A549 (cell line): ENCODE data around the gene DIP2C. TPM values are rescaled to one million over a fixed set of nuclear protein-coding genes. Genes with fewer than 3 reads are reported as not detected.

Source experiments
- ATAC-seq, 2 experiments: fragments of 200-7000 bp in 1 of 2; fragments of >200 bp in 1 of 2; cut with Nextera tagmentation in 1 of 2; cut with Tn5 transposase in 1 of 2; 3 replicates each; pipeline versions ENCODE4 v1.8.0 to v1.9.1; 2018 to 2020; ENCODE audit warnings: mild to moderate bottlenecking in 1 of 2, moderate library complexity in 1 of 2
- CTCF ChIA-PET: fragments of 300-600 bp; sonication (Branson Sonifier 250); formaldehyde crosslinking; extraction: SDS; loops from one replicate; lab custom pipeline; 2021; ENCODE audit warnings: antibody characterized with exemption, inconsistent platforms; lab: Yijun Ruan, JAX
- POLR2A ChIA-PET: fragments of 350-600 bp; formaldehyde crosslinking; extraction: SDS; loops from one replicate; lab custom pipeline; 2021; ENCODE audit warnings: antibody characterized with exemption, inconsistent platforms; lab: Yijun Ruan, JAX
- DNase-seq, 2 experiments: peaks; one replicate each; pipeline versions ENCODE4 v3.0.0 to v3.0.0-alpha.2; 2011 to 2016; ENCODE audit warnings: low read depth in 1 of 2, low spot score in 1 of 2
- FAIRE-seq: peaks from 2 replicates; lab custom pipeline; 2011; peaks lifted over from hg19 to GRCh38; lab: Jason Lieb, UNC
- H3K27ac ChIP-seq, 2 experiments: fragments of >200 bp; sonication (Bioruptor Twin); formaldehyde crosslinking; 3 replicates each; pipeline ENCODE4 v1.5.1; 2016 to 2017
- H3K4me1 ChIP-seq: fragments of >200 bp; sonication (Bioruptor Twin); formaldehyde crosslinking; 3 replicates; pipeline ENCODE4 v1.6.1; 2016
- H3K4me2 ChIP-seq: fragments of >200 bp; sonication (Bioruptor Twin); formaldehyde crosslinking; 3 replicates; pipeline ENCODE4 v1.6.1; 2016
- H3K4me3 ChIP-seq: fragments of >200 bp; sonication (Bioruptor Twin); formaldehyde crosslinking; 3 replicates; pipeline ENCODE4 v1.5.1; 2016
- H3K9me3 ChIP-seq: fragments of >200 bp; sonication (Bioruptor Twin); formaldehyde crosslinking; 3 replicates; pipeline ENCODE4 v1.6.1; 2016
- CHD2 ChIP-seq: fragments of 150-350 bp; IDR thresholded peaks from 2 replicates; pipeline ENCODE4 v1.6.1; 2014; ENCODE audit warnings: low read length; ENCODE audit not compliant: partially characterized antibody
- CHD4 ChIP-seq: fragments of 200-600 bp; sonication (generic); IDR thresholded peaks from 2 replicates; pipeline ENCODE4 v1.6.1; 2016; ENCODE audit warnings: antibody characterized with exemption, mild to moderate bottlenecking, borderline replicate concordance
- EHF ChIP-seq: fragments of 250-450 bp; sonication (Bioruptor Pico); IDR thresholded peaks from 2 replicates; pipeline ENCODE4 v1.5.0; 2020; ENCODE audit warnings: mild to moderate bottlenecking
- EHMT2 ChIP-seq: fragments of 200-600 bp; sonication (generic); IDR thresholded peaks from 2 replicates; pipeline ENCODE4 v1.6.1; 2016; ENCODE audit warnings: antibody characterized with exemption, low read depth, mild to moderate bottlenecking, moderate library complexity
- EP300 ChIP-seq, 2 experiments: fragments of >200 bp; sonication (Bioruptor Twin); formaldehyde crosslinking; IDR thresholded peaks; 2 replicates in 1 of 2; 3 replicates in 1 of 2; pipeline ENCODE4 v1.6.1; 2016 to 2017
- ESRRA ChIP-seq: fragments of 150-350 bp; IDR thresholded peaks from 2 replicates; pipeline ENCODE4 v1.6.1; 2014; ENCODE audit warnings: mild to moderate bottlenecking, low read length, borderline replicate concordance
- FOSB ChIP-seq: fragments of 250-450 bp; sonication (Bioruptor Pico); IDR thresholded peaks from 2 replicates; pipeline ENCODE4 v1.5.0; 2020; ENCODE audit warnings: mild to moderate bottlenecking, moderate library complexity
- FOSL2 ChIP-seq, 2 experiments: fragments of 450-650 bp in 1 of 2; fragments of >200 bp in 1 of 2; sonication (Bioruptor Twin) in 1 of 2; formaldehyde crosslinking; IDR thresholded peaks; 2 replicates each; pipeline versions ENCODE4 v1.5.0 to v1.6.1; 2016 to 2020; ENCODE audit warnings: mild to moderate bottlenecking in 1 of 2, moderate library complexity in 1 of 2
- FOXS1 ChIP-seq: fragments of 250-450 bp; sonication (Bioruptor Pico); IDR thresholded peaks from 2 replicates; pipeline ENCODE4 v1.5.0; 2020; ENCODE audit warnings: mild to moderate bottlenecking, moderate library complexity
- HOXB5 ChIP-seq: fragments of 250-450 bp; sonication (Bioruptor Pico); IDR thresholded peaks from 2 replicates; pipeline ENCODE4 v1.5.0; 2020; ENCODE audit warnings: mild to moderate bottlenecking, moderate library complexity
- JUNB ChIP-seq: fragments of >200 bp; sonication (Bioruptor Twin); formaldehyde crosslinking; IDR thresholded peaks from 2 replicates; pipeline ENCODE4 v1.6.1; 2016
- KDM5A ChIP-seq: fragments of 200-600 bp; sonication (generic); IDR thresholded peaks from 2 replicates; pipeline ENCODE4 v1.6.1; 2016; ENCODE audit warnings: antibody characterized with exemption, mild to moderate bottlenecking
- MAZ ChIP-seq: fragments of 150-350 bp; IDR thresholded peaks from 2 replicates; pipeline ENCODE4 v1.6.1; 2014; ENCODE audit warnings: antibody characterized with exemption, low read depth, low read length, borderline replicate concordance
- NFE2L2 ChIP-seq: fragments of 150-350 bp; conservative IDR thresholded peaks from 2 replicates; pipeline ENCODE4 v1.6.1; 2014; ENCODE audit warnings: low read length
- PHF8 ChIP-seq: fragments of 200-600 bp; sonication (generic); IDR thresholded peaks from 2 replicates; pipeline ENCODE4 v1.6.1; 2016; ENCODE audit warnings: low read depth, mild to moderate bottlenecking, antibody characterized with exemption, moderate library complexity, borderline replicate concordance
- RAD21 ChIP-seq, 2 experiments: fragments of >200 bp in 1 of 2; sonication (Bioruptor Twin) in 1 of 2; formaldehyde crosslinking in 1 of 2; IDR thresholded peaks in 1 of 2; conservative IDR thresholded peaks in 1 of 2; 2 replicates in 1 of 2; 3 replicates in 1 of 2; pipeline ENCODE4 v1.6.1; 2012 to 2018; ENCODE audit warnings: inconsistent platforms in 1 of 2
- RNF2 ChIP-seq: fragments of 200-600 bp; sonication (generic); IDR thresholded peaks from 2 replicates; pipeline ENCODE4 v1.6.1; 2016; ENCODE audit warnings: low read depth, mild to moderate bottlenecking, antibody characterized with exemption, moderate library complexity, borderline replicate concordance
- SMC3 ChIP-seq: fragments of >200 bp; sonication (Bioruptor Twin); formaldehyde crosslinking; IDR thresholded peaks from 3 replicates; pipeline ENCODE4 v1.6.1; 2018; ENCODE audit warnings: inconsistent platforms
- SREBF2 ChIP-seq: fragments of 450-650 bp; IDR thresholded peaks from 2 replicates; pipeline ENCODE4 v1.6.1; 2014; ENCODE audit warnings: mild to moderate bottlenecking, moderate library complexity
- ZC3H11A ChIP-seq: fragments of 450-650 bp; IDR thresholded peaks from 2 replicates; pipeline ENCODE4 v1.6.1; 2014; ENCODE audit warnings: antibody characterized with exemption, mild to moderate bottlenecking
- ZFP36 ChIP-seq: fragments of 450-650 bp; IDR thresholded peaks from 2 replicates; pipeline ENCODE4 v1.6.1; 2014; ENCODE audit warnings: borderline replicate concordance; ENCODE audit not compliant: partially characterized antibody
- ZSCAN20 ChIP-seq: fragments of 250-450 bp; sonication (Bioruptor Pico); IDR thresholded peaks from 2 replicates; pipeline ENCODE4 v1.8.0; 2022; ENCODE audit warnings: mild to moderate bottlenecking, moderate library complexity
- WGBS: methylation state at CpG from one replicate; pipeline ENCODE4 v1.1.6; 2017; ENCODE audit errors: missing lambda C conversion rate; 5-methylcytosine and 5-hydroxymethylcytosine counted together
- polyA plus RNA-seq, 4 experiments: library from polyadenylated mRNA; depleted of rRNA in 3 of 4; stranded (reverse); fragments of >200 nt; fragmentation: RNase III in 1 of 4; extraction: RNeasy Plus Mini Kit Qiagen cat#74134 plus additional on column Dnase treatment in 1 of 4; gene quantifications; 2 replicates in 3 of 4; 3 replicates in 1 of 4; pipeline ENCODE4 v1.2.3, GENCODE V29; 2011 to 2017
- TF ChIP-seq, protein P1 (sequence below): fragments of 200-600 bp; sonication (generic); IDR thresholded peaks from 2 replicates; pipeline ENCODE4 v1.6.1; 2016; ENCODE audit warnings: antibody characterized with exemption, mild to moderate bottlenecking, moderate library complexity
- TF ChIP-seq, protein P2 (sequence below): fragments of >200 bp; sonication (Bioruptor Twin); formaldehyde crosslinking; IDR thresholded peaks from 2 replicates; pipeline ENCODE4 v1.6.1; 2016
- TF ChIP-seq, protein P3 (sequence below): fragments of 450-650 bp; IDR thresholded peaks from 2 replicates; pipeline ENCODE4 v1.6.1; 2014; ENCODE audit warnings: antibody characterized with exemption
- TF ChIP-seq, protein P4 (sequence below): fragments of 150-350 bp; IDR thresholded peaks from 2 replicates; pipeline ENCODE4 v1.6.1; 2014; ENCODE audit warnings: low read depth, mild to moderate bottlenecking, low read length

DIP2C gene
- polyA plus RNA-seq, 2 of the 4 experiments (the other 2 are of a cell fraction), result 3.7 to 5.0 TPM

DNA sequence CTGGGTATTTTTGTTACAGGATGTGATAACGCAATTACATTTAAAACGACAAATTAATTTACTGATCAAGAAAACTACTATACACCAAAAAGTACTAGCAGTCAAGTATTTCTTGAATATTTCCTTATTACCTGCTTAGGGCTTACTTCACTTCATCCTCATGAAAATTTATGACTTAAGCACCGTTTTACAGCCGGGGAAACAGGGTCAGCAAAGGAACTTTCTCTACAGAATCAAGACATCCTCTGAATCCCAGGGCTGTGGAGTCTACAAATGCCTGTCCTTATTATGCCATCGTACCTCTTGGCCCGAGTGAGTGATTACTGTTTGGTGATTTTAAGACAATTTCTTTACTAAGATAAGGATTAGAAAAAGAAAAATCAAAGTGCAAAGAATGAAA is 305.9 kb downstream of the DIP2C start:
- no peak overlapping the region for H3K4me2 ChIP-seq
- ChIA-PET CTCF (no interaction called here), POLR2A (no interaction called here)
- H3K27ac ChIP-seq, result no peak overlapping the region
- no peak for ATAC-seq
- TF ChIP-seq EHMT2 (no peak), ZSCAN20 (no peak), EHF (no peak), FOXS1 (CRISPR knock-in tag) (no peak), JUNB (no peak), RAD21 (conservative IDR thresholded peaks at IDR 0.05 in 1 of 2, IDR thresholded peaks at IDR 0.05 in 1 of 2) (no peak), FOSL2 (IDR thresholded peaks at IDR 0.05) (no peak), FOSL2 (CRISPR knock-in tag; IDR thresholded peaks at IDR 0.05) (no peak)
- TF ChIP-seq, protein P1, sequence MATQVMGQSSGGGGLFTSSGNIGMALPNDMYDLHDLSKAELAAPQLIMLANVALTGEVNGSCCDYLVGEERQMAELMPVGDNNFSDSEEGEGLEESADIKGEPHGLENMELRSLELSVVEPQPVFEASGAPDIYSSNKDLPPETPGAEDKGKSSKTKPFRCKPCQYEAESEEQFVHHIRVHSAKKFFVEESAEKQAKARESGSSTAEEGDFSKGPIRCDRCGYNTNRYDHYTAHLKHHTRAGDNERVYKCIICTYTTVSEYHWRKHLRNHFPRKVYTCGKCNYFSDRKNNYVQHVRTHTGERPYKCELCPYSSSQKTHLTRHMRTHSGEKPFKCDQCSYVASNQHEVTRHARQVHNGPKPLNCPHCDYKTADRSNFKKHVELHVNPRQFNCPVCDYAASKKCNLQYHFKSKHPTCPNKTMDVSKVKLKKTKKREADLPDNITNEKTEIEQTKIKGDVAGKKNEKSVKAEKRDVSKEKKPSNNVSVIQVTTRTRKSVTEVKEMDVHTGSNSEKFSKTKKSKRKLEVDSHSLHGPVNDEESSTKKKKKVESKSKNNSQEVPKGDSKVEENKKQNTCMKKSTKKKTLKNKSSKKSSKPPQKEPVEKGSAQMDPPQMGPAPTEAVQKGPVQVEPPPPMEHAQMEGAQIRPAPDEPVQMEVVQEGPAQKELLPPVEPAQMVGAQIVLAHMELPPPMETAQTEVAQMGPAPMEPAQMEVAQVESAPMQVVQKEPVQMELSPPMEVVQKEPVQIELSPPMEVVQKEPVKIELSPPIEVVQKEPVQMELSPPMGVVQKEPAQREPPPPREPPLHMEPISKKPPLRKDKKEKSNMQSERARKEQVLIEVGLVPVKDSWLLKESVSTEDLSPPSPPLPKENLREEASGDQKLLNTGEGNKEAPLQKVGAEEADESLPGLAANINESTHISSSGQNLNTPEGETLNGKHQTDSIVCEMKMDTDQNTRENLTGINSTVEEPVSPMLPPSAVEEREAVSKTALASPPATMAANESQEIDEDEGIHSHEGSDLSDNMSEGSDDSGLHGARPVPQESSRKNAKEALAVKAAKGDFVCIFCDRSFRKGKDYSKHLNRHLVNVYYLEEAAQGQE, result no peak
- TF ChIP-seq, protein P2, sequence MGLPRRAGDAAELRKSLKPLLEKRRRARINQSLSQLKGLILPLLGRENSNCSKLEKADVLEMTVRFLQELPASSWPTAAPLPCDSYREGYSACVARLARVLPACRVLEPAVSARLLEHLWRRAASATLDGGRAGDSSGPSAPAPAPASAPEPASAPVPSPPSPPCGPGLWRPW, result no peak
- TF ChIP-seq, protein P3, sequence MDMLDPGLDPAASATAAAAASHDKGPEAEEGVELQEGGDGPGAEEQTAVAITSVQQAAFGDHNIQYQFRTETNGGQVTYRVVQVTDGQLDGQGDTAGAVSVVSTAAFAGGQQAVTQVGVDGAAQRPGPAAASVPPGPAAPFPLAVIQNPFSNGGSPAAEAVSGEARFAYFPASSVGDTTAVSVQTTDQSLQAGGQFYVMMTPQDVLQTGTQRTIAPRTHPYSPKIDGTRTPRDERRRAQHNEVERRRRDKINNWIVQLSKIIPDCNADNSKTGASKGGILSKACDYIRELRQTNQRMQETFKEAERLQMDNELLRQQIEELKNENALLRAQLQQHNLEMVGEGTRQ, result no peak
- DNase-seq, result no peak
- FAIRE-seq, result no peak
- no peak overlapping the region for H3K4me3 ChIP-seq
- 93% methylated on average over 6 of the region's 6 CpGs for WGBS
- H3K9me3 ChIP-seq, result no peaks in the 10 kb centered on the region
- H3K4me1 ChIP-seq, result no peaks in the 10 kb centered on the region

DNA sequence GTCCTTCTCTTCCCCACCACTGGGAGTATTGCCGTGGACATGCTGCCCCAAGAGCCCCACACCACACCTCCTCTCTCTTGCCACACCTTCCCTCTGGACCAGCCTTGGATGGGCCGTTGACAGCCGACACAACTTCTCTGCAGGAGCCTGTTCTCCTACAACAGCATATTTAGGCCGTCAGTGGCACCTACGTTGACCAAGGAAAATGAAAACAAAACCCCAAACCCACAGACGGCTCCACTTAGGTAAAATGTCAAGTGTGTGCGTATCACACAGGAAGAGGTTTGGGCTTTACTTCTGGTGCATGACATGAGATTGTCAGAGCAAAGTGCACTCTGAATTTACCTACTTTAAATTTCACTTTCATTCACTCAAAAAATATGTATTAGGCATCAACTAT is 307.7 kb downstream of the DIP2C start:
- no peak for FAIRE-seq
- no peak overlapping the region for H3K4me2 ChIP-seq
- POLR2A ChIA-PET, result no interaction called here
- no peak for DNase-seq
- no peak overlapping the region for H3K27ac ChIP-seq
- TF ChIP-seq CHD4, result no peak
- no peak for TF ChIP-seq EP300 (IDR thresholded peaks at IDR 0.05)
- TF ChIP-seq CHD2, result no peak
- TF ChIP-seq RNF2, result no peak
- no peak for TF ChIP-seq JUNB
- TF ChIP-seq SREBF2, result no peak
- TF ChIP-seq KDM5A, result no peak
- TF ChIP-seq HOXB5 (CRISPR knock-in tag), result no peak
- TF ChIP-seq FOSB, result no peak
- TF ChIP-seq ZC3H11A, result no peak
- no peak for TF ChIP-seq NFE2L2
- no peak for TF ChIP-seq ESRRA
- TF ChIP-seq, protein P4, sequence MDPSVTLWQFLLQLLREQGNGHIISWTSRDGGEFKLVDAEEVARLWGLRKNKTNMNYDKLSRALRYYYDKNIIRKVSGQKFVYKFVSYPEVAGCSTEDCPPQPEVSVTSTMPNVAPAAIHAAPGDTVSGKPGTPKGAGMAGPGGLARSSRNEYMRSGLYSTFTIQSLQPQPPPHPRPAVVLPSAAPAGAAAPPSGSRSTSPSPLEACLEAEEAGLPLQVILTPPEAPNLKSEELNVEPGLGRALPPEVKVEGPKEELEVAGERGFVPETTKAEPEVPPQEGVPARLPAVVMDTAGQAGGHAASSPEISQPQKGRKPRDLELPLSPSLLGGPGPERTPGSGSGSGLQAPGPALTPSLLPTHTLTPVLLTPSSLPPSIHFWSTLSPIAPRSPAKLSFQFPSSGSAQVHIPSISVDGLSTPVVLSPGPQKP, result no peak
- no peak for TF ChIP-seq MAZ
- TF ChIP-seq SMC3, result no peak
- no peak for TF ChIP-seq ZFP36
- TF ChIP-seq PHF8, result no peak
- TF ChIP-seq, all 56 proteins: peak for 0
- no peak for ATAC-seq
- Histone ChIP-seq H3K4me1 (no peaks in the 10 kb centered on the region), H3K9me3 (no peaks in the 10 kb centered on the region), H3K4me3 (no peak overlapping the region)
- WGBS, result 83% methylated on average over 7 of the region's 7 CpGs
- CTCF ChIA-PET, result no interaction called here
